Measurements from ENCODE around the gene ZMIZ2.
"Not testable (repeated sequence)": the region's sequence is repeated elsewhere in the genome, so short reads cannot be mapped to it uniquely, and the experiment has no call there.

Gene ZMIZ2

GRCh38 chr7:44759246-44759645, 10.6 kb downstream of the ZMIZ2 start:
- DNase-seq, result no peak

- DNase-seq, result no peak
Observed at GRCh38 chr7:44760034-44760580, 11.5 kb downstream of the ZMIZ2 start.

GRCh38 chr7:44761207-44762161, 12.8 kb downstream of the ZMIZ2 start:
- no peak for DNase-seq

- no peak for DNase-seq
Observed at GRCh38 chr7:44762300-44762699, 13.7 kb downstream of the ZMIZ2 start.

- no peak for DNase-seq
Observed at GRCh38 chr7:44762726-44763522, 14.3 kb downstream of the ZMIZ2 start.

- DNase-seq, result no peak
Observed at GRCh38 chr7:44764081-44764480, 15.4 kb downstream of the ZMIZ2 start.

GRCh38 chr7:44764665-44765578, 16.3 kb downstream of the ZMIZ2 start:
- DNase-seq, result no peak

GRCh38 chr7:44765579-44766415, 17.1 kb downstream of the ZMIZ2 start:
- DNase-seq, result no peak

GRCh38 chr7:44766416-44766801, 17.8 kb downstream of the ZMIZ2 start:
- DNase-seq, result no peak

GRCh38 chr7:44767134-44767911, 18.7 kb downstream of the ZMIZ2 start:
- DNase-seq, result no peak

GRCh38 chr7:44767912-44768627, 19.4 kb downstream of the ZMIZ2 start:
- DNase-seq, result no peak

- no peak for DNase-seq
Observed at GRCh38 chr7:44768628-44769371, 20.2 kb downstream of the ZMIZ2 start.

GRCh38 chr7:44769376-44769775, 20.7 kb downstream of the ZMIZ2 start:
- no peak for DNase-seq

- no peak for DNase-seq
Observed at GRCh38 chr7:44769776-44770294, 21.2 kb downstream of the ZMIZ2 start.

GRCh38 chr7:44771358-44771757, 22.7 kb downstream of the ZMIZ2 start:
- no peak for DNase-seq

GRCh38 chr7:44772440-44772839, 23.8 kb downstream of the ZMIZ2 start:
- no peak for DNase-seq

- no peak for DNase-seq
Observed at GRCh38 chr7:44772867-44773266, 24.2 kb downstream of the ZMIZ2 start.

GRCh38 chr7:44774486-44774885, 25.8 kb downstream of the ZMIZ2 start:
- not testable (repeated sequence) for DNase-seq

Measured in NCI-H748 treated with DMSO at 0.1 percent for 48 hours (cell line).